SK-N-DZ (cell line): ENCODE measurements around the gene GTF2A1. TPM values are rescaled to one million over a fixed set of nuclear protein-coding genes. Genes with fewer than 3 reads are reported as not detected.
"Not testable (repeated sequence)": the region's sequence is repeated elsewhere in the genome, so short reads cannot be mapped to it uniquely, and the experiment has no call there.

Experiments
- DNase-seq: peaks from one replicate; pipeline ENCODE4 v3.0.0-alpha.2; 2015; ENCODE audit warnings: low spot score
- polyA plus RNA-seq, 2 experiments: library from polyadenylated mRNA; depleted of rRNA; stranded (reverse); fragments of >200 nt; gene quantifications; 2 replicates each; pipeline ENCODE4 v1.2.3, GENCODE V29; 2014

The GTF2A1 gene
- 15.6 and 15.8 TPM in 2 replicates for polyA plus RNA-seq (2014; cell fraction: cytosol; rRNA removed)
- polyA plus RNA-seq (2014; cell fraction: nucleus; rRNA removed): 7.7 and 9.9 TPM in 2 replicates

- peak; percentile 96 for DNase-seq
These were observed at the start of gene GTF2A1 for GRCh38 chr14:81220830-81221578. Gene GTF2A1, minus strand, starts transcription at chr14:81220959. Its CDS starts 441 bp downstream, at chr14:81220518.

GRCh38 chr14:81269979-81270375 lies 49.2 kb upstream of the GTF2A1 start:
- no peak for DNase-seq

- peak; percentile 55 for DNase-seq
These were observed 48.6 kb upstream of the GTF2A1 start for GRCh38 chr14:81269100-81269978.

- no peak for DNase-seq
These were observed 47.3 kb upstream of the GTF2A1 start for GRCh38 chr14:81268016-81268416.

- no peak for DNase-seq
These were observed 44.9 kb upstream of the GTF2A1 start for GRCh38 chr14:81265636-81266169.

DNA sequence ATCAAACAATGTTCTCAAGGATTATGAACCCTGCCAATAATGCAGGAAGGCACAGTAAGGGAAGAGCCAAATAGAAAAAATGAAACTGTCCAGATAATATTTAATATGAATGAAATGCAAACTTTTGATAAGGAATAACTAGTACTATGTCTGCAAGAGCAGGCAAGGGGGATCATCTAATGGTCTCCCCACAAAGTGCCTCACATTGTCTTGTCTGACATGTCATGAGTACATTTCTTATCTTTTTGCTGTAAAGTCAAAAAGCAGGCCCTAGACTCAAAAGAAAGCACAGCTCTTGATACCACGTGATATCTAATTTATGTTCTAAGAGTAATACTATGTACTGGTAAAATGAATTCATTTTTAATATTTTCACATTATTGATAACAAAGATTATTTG lies 43.9 kb upstream of the GTF2A1 start:
- no peak for DNase-seq

DNA sequence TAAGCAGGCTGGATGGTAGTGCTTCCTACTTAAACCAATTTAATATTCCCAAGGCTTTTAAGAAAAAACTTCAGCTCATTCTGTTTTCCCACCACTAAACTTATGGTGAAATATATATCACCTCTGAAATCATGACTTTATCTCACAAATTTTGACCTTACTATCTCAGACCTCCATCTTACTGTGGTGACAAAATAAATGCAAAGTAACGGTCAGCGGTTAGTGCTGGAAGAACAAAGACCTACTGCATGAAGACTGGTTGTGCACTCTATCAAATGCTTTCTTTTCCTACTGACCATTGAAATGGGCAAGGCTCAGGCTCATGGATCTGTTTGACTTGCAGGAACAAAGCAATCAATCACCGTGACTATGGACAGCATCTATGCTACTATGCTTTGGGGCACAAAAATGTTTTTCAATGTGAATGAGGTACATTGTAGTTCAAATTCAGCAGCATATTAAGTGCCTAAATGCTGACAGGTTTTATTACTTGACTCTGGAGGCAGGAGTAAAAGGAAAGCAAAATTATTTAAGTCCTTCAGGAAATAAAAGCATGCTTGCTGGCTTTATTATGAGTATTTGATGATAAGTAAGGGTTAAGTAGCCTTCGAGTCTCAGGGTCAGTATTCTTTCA lies 43.1 kb upstream of the GTF2A1 start:
- DNase-seq: no peak

DNA sequence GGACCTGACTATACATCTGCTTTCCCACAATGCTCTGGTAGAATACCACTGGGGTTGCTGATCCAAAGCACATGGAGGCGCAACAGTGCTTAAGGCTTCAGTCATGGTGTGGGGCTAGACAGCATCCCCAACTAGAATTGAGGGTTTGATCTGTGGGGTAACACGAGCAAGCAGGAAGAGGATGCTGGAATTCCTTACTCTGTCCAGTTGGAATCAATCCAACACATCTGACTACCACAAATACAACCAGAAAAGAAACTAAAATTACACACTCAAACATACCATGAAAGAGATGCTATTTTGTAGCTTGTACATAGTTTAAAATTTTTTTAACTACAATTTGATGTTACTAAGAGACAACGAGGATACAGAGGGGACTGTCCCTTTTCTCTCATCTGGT lies 40.4 kb upstream of the GTF2A1 start:
- no peak for DNase-seq

GRCh38 chr14:81260732-81261131 lies 40.0 kb upstream of the GTF2A1 start:
- DNase-seq: no peak

DNA sequence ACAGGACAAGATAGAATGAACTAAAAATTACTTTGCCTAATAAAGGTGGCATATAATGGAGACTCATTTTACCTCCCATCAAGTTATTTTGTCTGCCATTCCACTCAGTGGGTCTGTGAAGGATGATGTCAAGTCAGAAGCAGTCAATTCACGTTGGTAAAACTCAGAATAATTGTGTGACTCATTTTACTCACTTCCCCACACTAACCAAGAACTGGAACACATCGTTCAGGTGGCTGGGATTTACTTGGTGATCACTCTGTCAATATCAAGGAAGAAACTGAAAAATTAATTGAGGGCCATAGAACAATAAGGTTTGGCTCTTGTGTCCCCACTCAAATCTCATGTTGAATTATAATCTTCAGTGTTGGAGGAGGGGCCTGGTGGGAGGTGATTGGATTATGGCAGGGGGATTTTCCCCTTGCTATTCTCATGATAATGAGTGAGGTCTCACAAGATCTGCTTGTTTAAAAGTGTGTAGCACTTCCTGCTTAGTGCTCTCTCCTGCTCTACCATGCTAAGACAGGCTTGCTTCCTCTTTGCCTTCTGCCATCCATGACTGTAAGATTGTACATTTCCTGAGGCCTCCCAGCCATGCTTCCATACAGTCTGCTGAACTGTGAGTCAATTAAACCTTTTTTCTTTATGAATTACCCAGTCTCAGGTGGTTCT lies 35.7 kb upstream of the GTF2A1 start:
- DNase-seq: no peak

GRCh38 chr14:81252278-81252677 lies 31.5 kb upstream of the GTF2A1 start:
- DNase-seq: peak; percentile 42

DNA sequence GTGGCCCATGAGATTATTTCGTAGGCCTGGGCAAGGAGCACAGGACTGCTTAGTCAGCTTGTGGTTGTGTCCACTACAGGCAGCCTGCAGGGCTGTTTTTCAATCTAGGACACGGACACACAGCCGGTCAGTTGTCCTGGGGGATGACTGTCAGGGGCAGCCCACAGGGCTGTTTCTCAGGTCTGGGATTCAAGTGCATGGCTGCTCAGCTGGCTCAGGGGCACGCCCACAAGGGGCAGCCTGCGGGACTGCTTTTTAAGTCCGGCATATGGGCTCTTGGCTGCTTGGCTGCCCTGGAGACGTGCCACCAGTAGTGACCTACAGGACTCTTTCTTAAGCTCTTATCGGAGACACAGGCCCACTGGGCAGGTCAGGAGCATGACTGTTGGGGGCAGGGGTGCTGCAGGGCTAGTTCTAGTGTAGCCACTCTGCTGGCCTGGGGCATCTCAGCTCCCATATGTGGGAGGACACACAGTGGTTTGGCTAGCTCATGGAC lies 26.6 kb upstream of the GTF2A1 start:
- DNase-seq: no peak

DNA sequence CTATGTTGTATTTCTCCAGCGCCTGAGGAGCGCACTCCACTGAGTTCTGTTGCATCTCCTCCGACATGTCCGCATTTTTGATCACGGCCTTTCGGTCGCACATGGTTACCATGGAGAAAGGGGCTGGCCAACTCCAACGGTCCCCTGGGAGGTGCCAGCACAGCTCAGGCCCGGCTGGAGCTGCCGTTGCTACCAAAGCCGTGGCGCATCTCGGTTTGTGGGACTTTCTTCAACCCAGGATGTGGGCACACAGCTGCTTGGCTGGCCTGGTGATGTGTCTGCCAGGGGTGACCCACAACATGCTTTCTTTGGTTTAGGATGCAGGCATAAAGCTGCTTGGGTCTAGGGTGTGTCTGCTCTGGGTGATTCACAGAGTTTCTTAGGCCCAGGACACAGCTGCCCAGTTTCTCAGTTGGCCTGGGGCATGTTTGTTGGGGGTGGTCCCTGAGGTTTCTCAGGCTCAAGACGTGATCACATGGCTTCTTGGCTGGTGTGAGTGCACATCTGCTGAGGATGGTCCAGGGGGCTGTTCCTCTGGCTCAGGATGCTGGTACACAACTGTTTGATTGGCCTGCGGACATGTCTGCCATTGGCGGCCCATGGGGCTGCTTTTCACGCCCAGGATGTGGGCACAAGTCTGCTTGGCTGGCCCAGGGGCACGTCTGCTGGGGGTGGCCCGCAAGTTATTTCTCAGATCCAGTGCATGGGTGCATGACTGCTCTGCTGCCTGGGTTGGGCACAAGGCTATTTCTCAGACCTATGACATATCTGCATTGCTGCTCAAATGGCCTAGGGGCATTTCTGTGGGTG lies 25.9 kb upstream of the GTF2A1 start:
- peak; percentile 36 for DNase-seq

DNA sequence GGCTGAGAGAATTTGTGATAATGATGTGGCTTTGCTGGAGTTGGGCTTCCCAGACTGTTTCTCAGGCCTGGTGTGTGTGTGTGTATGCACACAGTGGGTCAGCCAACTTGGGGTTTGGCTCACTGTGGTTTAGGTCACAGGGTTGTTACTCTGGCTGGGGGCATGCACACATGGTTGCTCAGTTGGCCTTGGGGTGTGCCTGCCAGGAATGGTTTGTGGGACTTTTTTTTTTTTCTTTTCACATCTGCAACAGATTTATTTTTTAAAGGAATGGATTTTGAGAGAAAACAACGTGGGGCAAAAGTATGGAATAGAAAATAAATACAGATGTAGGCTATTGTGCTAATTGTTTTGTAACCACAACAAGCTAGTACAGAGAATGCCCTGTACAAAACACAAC lies 25.0 kb upstream of the GTF2A1 start:
- DNase-seq: no peak

GRCh38 chr14:81244431-81244830 lies 23.7 kb upstream of the GTF2A1 start:
- DNase-seq: not testable (repeated sequence)

DNA sequence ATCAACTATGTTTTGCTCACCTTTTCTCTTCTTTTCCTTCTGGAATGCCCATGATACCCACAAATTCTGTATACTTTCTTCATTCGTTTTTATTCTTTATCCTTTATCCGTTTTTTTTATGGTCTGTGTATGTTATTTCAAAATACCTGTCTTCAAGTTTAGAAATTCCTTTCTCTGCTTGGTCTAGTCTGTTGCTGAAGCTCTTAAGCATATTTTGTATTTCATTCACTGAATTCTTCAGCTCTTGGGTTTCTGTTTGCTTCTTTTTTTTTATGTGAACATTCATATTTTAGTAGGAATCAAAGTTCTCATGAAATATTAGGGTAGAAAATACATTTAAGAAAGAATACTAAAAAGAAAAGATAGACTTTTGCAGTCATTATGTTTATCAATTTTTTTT lies 22.7 kb upstream of the GTF2A1 start:
- no peak for DNase-seq

DNA sequence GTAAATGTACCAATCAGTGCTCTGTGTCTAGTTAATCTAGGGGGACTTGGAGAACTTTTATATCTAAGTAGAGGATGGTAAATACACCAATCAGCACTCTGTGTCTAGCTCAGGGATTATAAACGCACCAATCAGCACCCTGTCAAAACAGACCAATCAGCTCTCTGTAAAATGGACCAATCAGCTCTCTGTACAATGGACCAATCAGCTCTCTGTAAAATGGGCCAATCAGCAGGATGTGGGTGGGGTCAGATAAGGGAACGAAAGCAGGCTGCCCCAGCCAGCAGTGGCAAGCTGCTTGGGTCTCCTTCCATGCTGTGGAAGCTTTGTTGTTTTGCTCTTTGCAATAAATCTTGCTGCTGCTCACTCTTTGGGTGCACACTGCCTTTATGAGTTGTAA lies 16.1 kb upstream of the GTF2A1 start:
- not testable (repeated sequence) for DNase-seq

DNA sequence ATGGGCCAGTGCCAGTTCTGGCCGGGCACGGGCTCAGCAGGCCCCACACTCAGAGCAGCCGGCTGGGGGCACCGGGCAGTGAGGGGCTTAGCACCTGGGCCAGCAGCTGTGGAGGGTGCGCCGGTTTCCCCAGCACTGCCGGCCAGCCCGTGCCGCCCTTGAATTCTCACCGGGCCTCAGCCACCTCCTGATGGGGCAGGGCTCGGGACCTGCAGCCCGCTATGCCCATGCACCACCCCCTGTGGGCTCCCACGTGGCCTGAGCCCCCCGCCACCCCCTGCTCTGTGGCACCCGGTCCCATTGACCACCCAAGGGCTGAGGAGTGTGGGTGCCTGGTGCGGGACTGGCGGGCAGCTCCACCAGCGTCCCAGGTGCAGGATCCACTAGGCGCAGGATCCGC lies 15.4 kb upstream of the GTF2A1 start:
- no peak for DNase-seq

DNA sequence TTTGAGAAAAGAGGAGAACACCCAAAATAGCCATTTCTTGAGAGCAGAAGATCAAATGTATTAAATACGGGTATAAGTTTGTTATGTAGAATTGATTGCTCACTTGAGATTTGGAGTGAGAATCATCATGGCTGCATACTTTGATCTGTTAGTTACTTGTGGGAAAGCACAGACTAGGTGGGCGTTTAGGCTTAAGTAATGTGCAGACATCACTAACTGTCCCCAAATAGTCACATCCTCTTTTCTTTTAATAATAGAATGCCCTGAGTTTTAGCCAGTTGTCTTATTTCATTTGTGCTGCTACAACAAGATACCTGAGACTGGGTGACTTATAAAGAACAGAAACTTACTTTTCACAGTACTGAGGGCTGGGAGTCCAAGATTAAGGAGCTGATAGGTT lies 14.3 kb upstream of the GTF2A1 start:
- no peak for DNase-seq

DNA sequence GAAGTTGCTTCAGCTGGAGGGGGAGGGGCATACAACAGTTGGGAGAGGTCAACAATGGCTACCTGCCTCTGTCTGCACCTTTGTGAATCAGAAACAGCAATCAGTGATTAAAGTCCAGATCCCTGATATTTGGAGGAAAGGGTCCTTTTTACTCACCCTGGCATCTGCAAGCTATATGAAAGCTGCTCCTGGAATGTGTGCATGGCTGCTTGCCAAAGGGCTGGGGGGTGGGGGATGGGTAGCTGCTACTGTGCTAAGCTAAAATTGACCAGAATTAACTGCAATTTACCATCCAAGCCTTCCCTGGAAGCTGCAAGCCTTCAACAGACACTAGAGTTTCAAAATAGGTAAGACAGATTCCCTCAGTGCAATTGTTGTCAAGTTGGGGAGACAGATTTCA lies 13.5 kb upstream of the GTF2A1 start:
- DNase-seq: no peak
